GM12801 (cell line): ENCODE results near the gene AGBL2.

Source experiments
- CTCF ChIP-seq: IDR thresholded peaks from one replicate; pipeline ENCODE4 v1.5.1; 2011; ENCODE audit warnings: control low read depth; ENCODE audit not compliant: insufficient read length; ENCODE audit errors: extremely low read depth

AGBL2 gene

GRCh38 chr11:47651818-47652469, 63.2 kb downstream of the AGBL2 start:
- TF ChIP-seq CTCF: no peak

- no peak for TF ChIP-seq CTCF
Measured at GRCh38 chr11:47649276-47649675, 65.9 kb downstream of the AGBL2 start.

DNA sequence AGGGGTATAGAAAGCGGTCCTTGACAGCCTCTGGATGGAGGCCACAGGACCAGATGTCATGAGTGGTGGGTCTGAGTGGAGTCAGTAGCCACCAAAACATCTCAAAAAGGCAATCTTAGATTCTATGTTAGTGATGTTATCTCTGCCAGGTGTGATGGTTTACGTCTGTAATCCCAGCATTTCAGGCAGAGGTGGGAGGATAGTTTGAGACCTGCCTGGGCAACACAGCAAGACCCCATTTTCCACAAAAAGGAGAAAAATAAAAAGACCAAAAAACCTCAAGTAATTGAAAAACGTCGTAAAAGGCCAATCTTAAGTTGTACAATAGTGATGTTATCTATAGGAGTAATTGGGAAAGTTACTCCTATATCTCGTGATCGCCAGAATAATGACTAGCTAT, 69.2 kb downstream of the AGBL2 start:
- TF ChIP-seq CTCF: no peak

DNA sequence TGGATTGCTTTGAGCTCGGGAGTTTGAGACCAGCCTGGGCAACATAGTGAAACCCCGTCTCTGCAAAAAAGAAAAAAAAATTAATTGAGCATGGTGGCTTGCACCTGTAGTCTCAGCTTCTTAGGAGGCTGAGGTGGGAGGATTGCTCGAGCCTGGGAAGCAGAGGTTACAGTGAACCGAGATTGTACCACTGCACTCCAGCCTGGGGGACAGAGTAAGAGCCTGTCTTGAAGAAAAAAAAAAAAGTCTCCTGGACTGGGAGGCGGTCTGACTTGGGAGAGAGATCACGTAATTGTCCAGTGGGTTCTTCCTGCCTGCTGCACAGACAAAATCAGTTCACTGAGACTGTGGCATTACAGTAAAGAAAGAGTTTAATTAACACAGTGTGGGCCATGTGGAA, 69.7 kb downstream of the AGBL2 start:
- TF ChIP-seq CTCF: no peak

DNA sequence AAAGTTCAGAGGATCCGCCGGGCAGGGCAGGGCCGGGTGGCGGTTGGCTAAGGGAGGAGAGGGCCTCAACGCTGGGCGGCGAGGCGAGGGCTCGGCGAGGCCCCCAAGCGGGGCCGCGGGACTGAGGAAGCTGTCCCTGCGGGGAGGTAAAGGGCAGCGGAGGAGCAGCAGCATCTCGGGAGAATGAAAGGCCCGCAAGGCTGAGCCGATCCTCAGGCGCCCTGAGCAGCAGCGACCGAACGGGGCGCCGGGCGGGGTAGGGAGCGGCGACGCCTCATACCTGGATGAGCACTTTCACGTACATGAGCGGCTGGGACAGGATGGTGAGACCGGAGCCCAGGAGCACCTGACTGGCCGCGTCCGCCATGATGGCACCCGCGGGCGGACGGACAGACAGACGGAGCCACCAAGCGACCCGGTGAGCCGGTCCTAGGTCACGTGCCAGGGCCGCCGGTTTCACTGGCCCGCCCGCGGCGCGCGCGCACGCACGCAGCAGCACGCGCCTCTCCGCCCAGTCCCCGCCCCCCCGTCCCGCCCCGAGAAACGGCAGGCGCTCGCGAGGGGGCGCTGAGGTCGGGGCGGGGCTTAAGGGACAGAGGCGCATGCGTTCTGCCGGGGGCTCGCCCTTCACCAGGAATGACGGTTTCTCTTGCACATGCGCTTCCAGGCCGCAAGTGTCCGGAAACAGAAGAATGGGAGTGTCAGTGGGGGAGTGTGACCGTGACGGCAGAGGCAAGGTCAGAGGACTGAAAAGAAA, 72.9 kb downstream of the AGBL2 start, which contains the start of gene MTCH2:
TSS of gene MTCH2 (minus strand) at position 461 of the 757 bp plus-strand sequence. CDS start at position 367, 94 bp downstream.
- TF ChIP-seq CTCF: no peak

GRCh38 chr11:47641600-47642098, 73.5 kb downstream of the AGBL2 start:
- no peak for TF ChIP-seq CTCF

DNA sequence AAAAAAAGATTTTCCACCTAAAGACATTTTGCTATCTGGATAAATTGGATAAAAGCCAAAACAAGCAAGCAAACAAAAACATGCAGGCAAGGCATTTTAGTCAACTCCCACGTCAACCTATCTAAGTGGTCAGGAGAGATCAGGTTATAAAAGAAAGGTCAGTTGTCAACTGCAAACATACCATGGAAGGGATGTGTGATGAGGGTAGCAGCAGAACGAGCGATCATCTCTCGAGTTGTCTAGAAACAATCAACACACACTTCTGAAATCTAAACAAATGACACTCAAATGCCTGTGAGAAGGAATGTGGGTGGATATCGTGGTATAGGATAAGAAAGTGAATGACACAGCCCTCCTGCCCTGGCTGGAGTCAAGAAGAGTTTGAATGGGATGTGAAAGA, 83.7 kb downstream of the AGBL2 start:
- no peak for TF ChIP-seq CTCF
